Peyer's patch (tissue), 4 donors: ENCODE results near the gene ZNF143. TPM values are rescaled to one million over a fixed set of nuclear protein-coding genes. Genes with fewer than 3 reads are reported as not detected.
"Not testable (repeated sequence)": the region's sequence is repeated elsewhere in the genome, so short reads cannot be mapped to it uniquely, and the experiment has no call there.

Experiments
- DNase-seq, 3 donors: peaks; one replicate each; pipeline ENCODE4 v3.0.0-alpha.2; 2017 to 2019
- H3K27ac ChIP-seq, 4 donors: fragments of 200-600 bp; sonication (generic); one replicate each; pipeline ENCODE4 v1.5.1; 2016 to 2019
- H3K27me3 ChIP-seq, 2 donors: fragments of 200-600 bp; sonication (generic); one replicate each; pipeline ENCODE4 v1.5.1; 2019
- H3K36me3 ChIP-seq, 3 donors: fragments of 200-600 bp; sonication (generic); one replicate each; pipeline ENCODE4 v1.5.1; 2016 to 2019
- H3K4me1 ChIP-seq, 4 donors: fragments of 200-600 bp; sonication (generic); one replicate each; pipeline ENCODE4 v1.5.1; 2016 to 2019
- H3K4me3 ChIP-seq, 4 donors: fragments of 200-600 bp; sonication (generic); 1 replicate in 3 of 4; 2 replicates in 1 of 4; pipeline ENCODE4 v1.5.1; 2016 to 2019; ENCODE audit warnings: mild to moderate bottlenecking in 1 of 4
- H3K9me3 ChIP-seq, 4 donors: fragments of 200-600 bp; sonication (generic); one replicate each; pipeline ENCODE4 v1.5.1; 2016 to 2019; ENCODE audit warnings: mild to moderate bottlenecking in 1 of 4
- CTCF ChIP-seq, 6 experiments: fragments of 450-650 bp in 4 of 6; fragments of 200-600 bp in 2 of 6; sonication (generic) in 1 of 6; IDR thresholded peaks; one replicate each; pipeline ENCODE4 v1.5.1; 2017 to 2019; ENCODE audit warnings: antibody characterized with exemption in 6 of 6, mild to moderate bottlenecking in 3 of 6, moderate library complexity in 1 of 6
- POLR2A ChIP-seq, 2 donors: fragments of 450-650 bp; IDR thresholded peaks; one replicate each; pipeline ENCODE4 v1.5.1; 2017; ENCODE audit warnings: antibody characterized with exemption in 2 of 2, mild to moderate bottlenecking in 2 of 2, moderate library complexity in 2 of 2
- total RNA-seq, 4 donors: library from RNA; depleted of rRNA; stranded (reverse); fragments of >200 nt; gene quantifications; one replicate each; pipeline ENCODE4 v1.1.0, GENCODE V29; 2016

The ZNF143 gene
- total RNA-seq, 4 donors from 2014 or later: 8.5 to 56.1 (median 35.7) TPM

- no peaks in the 10 kb centered on the region for H3K36me3 ChIP-seq
- no peak overlapping the region for H3K4me3 ChIP-seq
- peaks cover 0 to 15% (median 0%) of the 10 kb centered on the region in 4 donors for H3K4me1 ChIP-seq
- H3K27ac ChIP-seq: no peak overlapping the region
- no peak for DNase-seq
- TF ChIP-seq CTCF (IDR thresholded peaks at IDR 0.05) (no peak), POLR2A (IDR thresholded peaks at IDR 0.05) (no peak)
- H3K27me3 ChIP-seq: no peaks in the 10 kb centered on the region
- H3K9me3 ChIP-seq: no peaks in the 10 kb centered on the region
These were observed 72.2 kb downstream of the ZNF143 start for GRCh38 chr11:9533058-9533457.

GRCh38 chr11:9533736-9534473 lies 73.1 kb downstream of the ZNF143 start:
- TF ChIP-seq CTCF (IDR thresholded peaks at IDR 0.05) (no peak), POLR2A (IDR thresholded peaks at IDR 0.05) (no peak)
- no peak overlapping the region for H3K4me3 ChIP-seq
- DNase-seq: no peak
- H3K9me3 ChIP-seq: no peaks in the 10 kb centered on the region
- H3K36me3 ChIP-seq: no peaks in the 10 kb centered on the region
- H3K4me1 ChIP-seq: peaks cover 0 to 9% (median 0%) of the 10 kb centered on the region in 4 donors
- H3K27me3 ChIP-seq: no peaks in the 10 kb centered on the region
- no peak overlapping the region for H3K27ac ChIP-seq

GRCh38 chr11:9535189-9535781 lies 74.5 kb downstream of the ZNF143 start:
- peak; percentile 82 to 93 (median 86) for DNase-seq
- H3K4me1 ChIP-seq: no peaks in the 10 kb centered on the region
- no peaks in the 10 kb centered on the region for H3K36me3 ChIP-seq
- TF ChIP-seq POLR2A (IDR thresholded peaks at IDR 0.05) (no peak), CTCF (IDR thresholded peaks at IDR 0.05) (peak; percentile 78 to 90 (median 80))
- H3K27me3 ChIP-seq: no peaks in the 10 kb centered on the region
- no peaks in the 10 kb centered on the region for H3K9me3 ChIP-seq
- H3K4me3 ChIP-seq: no peak overlapping the region
- H3K27ac ChIP-seq: peak overlapping the region in 1 of 4 donors; percentile 13

- Histone ChIP-seq H3K27ac (no peak overlapping the region), H3K27me3 (no peaks in the 10 kb centered on the region), H3K9me3 (no peaks in the 10 kb centered on the region), H3K36me3 (no peaks in the 10 kb centered on the region), H3K4me1 (no peaks in the 10 kb centered on the region), H3K4me3 (no peak overlapping the region)
- DNase-seq: no peak
- TF ChIP-seq CTCF (IDR thresholded peaks at IDR 0.05): no peak
- no peak for TF ChIP-seq POLR2A (IDR thresholded peaks at IDR 0.05)
These were observed 77.7 kb downstream of the ZNF143 start for GRCh38 chr11:9538548-9538947.

GRCh38 chr11:9549216-9549615 lies 88.4 kb downstream of the ZNF143 start:
- not testable (repeated sequence) for DNase-seq, H3K27ac ChIP-seq, H3K4me3 ChIP-seq, H3K36me3 ChIP-seq, H3K27me3 ChIP-seq, H3K9me3 ChIP-seq, H3K4me1 ChIP-seq

- DNase-seq: no peak
These were observed 89.4 kb downstream of the ZNF143 start for GRCh38 chr11:9550191-9550628.

More at GRCh38 chr11:9550191-9550628, 89.4 kb downstream of the ZNF143 start:
- Histone ChIP-seq H3K4me1 (no peaks in the 10 kb centered on the region), H3K36me3 (no peaks in the 10 kb centered on the region), H3K27me3 (no peaks in the 10 kb centered on the region), H3K27ac (no peak overlapping the region), H3K4me3 (no peak overlapping the region), H3K9me3 (no peaks in the 10 kb centered on the region)
- no peak for TF ChIP-seq POLR2A (IDR thresholded peaks at IDR 0.05)
- no peak for TF ChIP-seq CTCF (IDR thresholded peaks at IDR 0.05)
